ENCODE results near the gene VSIG8. TPM values are rescaled to one million over a fixed set of nuclear protein-coding genes. Genes with fewer than 3 reads are reported as not detected.

Gene VSIG8
- total and polyA plus RNA-seq, 2 donors (not counting 1 experiment from before 2014, with no cell fraction given) = not detected

GRCh38 chr1:159861218-159861617 is 1.2 kb downstream of the VSIG8 start:
- Histone ChIP-seq H3K36me3 (replicated peaks in 1 of 2; ENCODE audit: control extremely low read depth in 1 of 2, control insufficient read depth in 1 of 2, extremely low read depth in 1 of 2, insufficient read depth in 2 of 2, low read length in 1 of 2) (no peaks in the 10 kb centered on the region), H3K4me1 (ENCODE audit: control insufficient read depth in 2 of 2, insufficient read depth in 2 of 2, low read length in 2 of 2) (no peaks in the 10 kb centered on the region), H3K9me3 (ENCODE audit: control extremely low read depth in 1 of 3, control insufficient read depth in 2 of 3, insufficient read depth in 1 of 3, low read length in 2 of 3) (no peaks in the 10 kb centered on the region), H3K27ac (ENCODE audit: low read length in 2 of 2) (no peak overlapping the region), H3K27me3 (replicated peaks in 1 of 4; ENCODE audit: control extremely low read depth in 1 of 4, control insufficient read depth in 3 of 4, insufficient read depth in 4 of 4, low read length in 3 of 4) (peaks cover 0 to 5% (median 0%) of the 10 kb centered on the region in 4 experiments), H3K9ac (ENCODE audit: low read length) (no peak overlapping the region), H3K4me2 (replicated peaks; ENCODE audit: low read depth, low read length, poor library complexity, severe bottlenecking) (no peak overlapping the region), H4K20me1 (ENCODE audit: control insufficient read depth, insufficient read depth, low read length, poor library complexity, severe bottlenecking) (no peaks in the 10 kb centered on the region), H3K79me2 (ENCODE audit: control insufficient read depth, insufficient read depth, low read length) (no peaks in the 10 kb centered on the region), H2AFZ (ENCODE audit: insufficient read depth, low read depth, low read length, poor library complexity, severe bottlenecking) (no peak overlapping the region), H3K4me3 (ENCODE audit: control extremely low read depth in 1 of 5, extremely low read depth in 1 of 5, insufficient read depth in 1 of 5, low read depth in 2 of 5, low read length in 4 of 5) (no peak overlapping the region)
- WGBS (ENCODE audit: insufficient coverage) = 93% methylated on average over 7 of the region's 8 CpGs
- H3K27ac Mint-ChIP-seq = no peak overlapping the region
- ATAC-seq (ENCODE audit: low read depth) (no peak), DNase-seq (no peak)
- ChIA-PET POLR2A (no interaction called here), CTCF (interaction anchor here (1.4 kb wide), 1 partner anchor 29 kb away, joined by 5 read pairs; no protein-coding TSS in a partner anchor)
- no peak overlapping the region for H3K4me3 Mint-ChIP-seq
- intact Hi-C loops (cut with micrococcal nuclease) = no loop called here
- no peaks in the 10 kb centered on the region for H3K4me1 Mint-ChIP-seq
- H3K9me3 Mint-ChIP-seq (ENCODE audit: insufficient read depth) = no peaks in the 10 kb centered on the region
- peaks cover 17% of the 10 kb centered on the region for H3K27me3 Mint-ChIP-seq
- TF ChIP-seq CTCF (IDR thresholded peaks at IDR 0.05) = no peak

DNA sequence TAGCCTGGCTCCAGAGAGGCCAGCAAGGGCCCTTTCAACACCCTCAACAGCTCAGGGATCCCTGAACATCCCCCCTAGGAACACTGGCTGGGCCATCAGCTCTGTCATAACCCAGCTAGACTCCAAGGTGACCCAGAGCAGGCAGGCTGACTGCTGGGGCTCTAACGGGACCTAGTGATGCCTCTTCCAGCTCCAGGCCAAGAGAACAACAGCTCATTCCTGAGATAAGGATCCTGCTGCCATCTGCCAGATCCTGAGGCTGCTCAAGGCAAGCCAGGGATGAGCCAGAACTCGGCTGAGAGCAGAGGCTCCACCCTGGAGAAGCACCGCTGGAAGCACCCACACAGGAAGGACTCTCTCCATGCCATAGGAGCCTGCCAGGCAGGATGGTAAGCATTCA is 2.0 kb downstream of the VSIG8 start:
- intact Hi-C loops (cut with micrococcal nuclease) = no loop called here
- no peaks in the 10 kb centered on the region for H3K36me3 ChIP-seq (replicated peaks in 1 of 2; ENCODE audit: control extremely low read depth in 1 of 2, control insufficient read depth in 1 of 2, extremely low read depth in 1 of 2, insufficient read depth in 2 of 2, low read length in 1 of 2)
- H3K4me3 ChIP-seq (ENCODE audit: control extremely low read depth in 1 of 5, extremely low read depth in 1 of 5, insufficient read depth in 1 of 5, low read depth in 2 of 5, low read length in 4 of 5) = no peak overlapping the region
- H2AFZ ChIP-seq (ENCODE audit: insufficient read depth, low read depth, low read length, poor library complexity, severe bottlenecking) = no peak overlapping the region
- no peaks in the 10 kb centered on the region for H3K9me3 ChIP-seq (ENCODE audit: control extremely low read depth in 1 of 3, control insufficient read depth in 2 of 3, insufficient read depth in 1 of 3, low read length in 2 of 3)
- CTCF ChIA-PET = interaction anchor here (1.3 to 1.4 kb wide), 2 partner anchors 10 to 30 kb away, joined by 4 to 5 read pairs; no protein-coding TSS in a partner anchor
- no peak for ATAC-seq (ENCODE audit: low read depth)
- no peaks in the 10 kb centered on the region for H4K20me1 ChIP-seq (ENCODE audit: control insufficient read depth, insufficient read depth, low read length, poor library complexity, severe bottlenecking)
- POLR2A ChIA-PET = interaction anchor here (0.9 kb wide), 1 partner anchor 52 kb away, joined by 3 read pairs; no protein-coding TSS in a partner anchor
- no peaks in the 10 kb centered on the region for H3K4me1 ChIP-seq (ENCODE audit: control insufficient read depth in 2 of 2, insufficient read depth in 2 of 2, low read length in 2 of 2)
- no peak overlapping the region for H3K4me2 ChIP-seq (replicated peaks; ENCODE audit: low read depth, low read length, poor library complexity, severe bottlenecking)
- H3K27me3 ChIP-seq (replicated peaks in 1 of 4; ENCODE audit: control extremely low read depth in 1 of 4, control insufficient read depth in 3 of 4, insufficient read depth in 4 of 4, low read length in 3 of 4) = peaks cover 0 to 10% (median 0%) of the 10 kb centered on the region in 4 experiments
- Mint-ChIP-seq H3K27me3 (peaks cover 16% of the 10 kb centered on the region), H3K27ac (no peak overlapping the region), H3K9me3 (ENCODE audit: insufficient read depth) (no peaks in the 10 kb centered on the region), H3K4me3 (no peak overlapping the region), H3K4me1 (no peaks in the 10 kb centered on the region)
- 83% methylated on average over 3 of the region's 3 CpGs for WGBS (ENCODE audit: insufficient coverage)
- TF ChIP-seq EZH2 (IDR thresholded peaks at IDR 0.05; ENCODE audit: borderline replicate concordance, insufficient read depth, low read depth, low read length, poor library complexity, severe bottlenecking) (no peak), CTCF (IDR thresholded peaks at IDR 0.05) (no peak)
- H3K9ac ChIP-seq (ENCODE audit: low read length) = no peak overlapping the region
- no peaks in the 10 kb centered on the region for H3K79me2 ChIP-seq (ENCODE audit: control insufficient read depth, insufficient read depth, low read length)
- H3K27ac ChIP-seq (ENCODE audit: low read length in 2 of 2) = no peak overlapping the region
- DNase-seq = no peak
